Stimulated activated CD4-positive, alpha-beta T cell treated with anti-CD3 and anti-CD28 coated beads, Interleukin-4, amount 100 ng/mL, for 4 hours (primary cell): ENCODE results near the gene VPS45.
"Not testable (repeated sequence)": the region's sequence is repeated elsewhere in the genome, so short reads cannot be mapped to it uniquely, and the experiment has no call there.

Source experiments
- DNase-seq, 2 experiments: peaks; one replicate each; pipeline ENCODE4 v3.0.0-alpha.2; 2020

Gene VPS45

DNA sequence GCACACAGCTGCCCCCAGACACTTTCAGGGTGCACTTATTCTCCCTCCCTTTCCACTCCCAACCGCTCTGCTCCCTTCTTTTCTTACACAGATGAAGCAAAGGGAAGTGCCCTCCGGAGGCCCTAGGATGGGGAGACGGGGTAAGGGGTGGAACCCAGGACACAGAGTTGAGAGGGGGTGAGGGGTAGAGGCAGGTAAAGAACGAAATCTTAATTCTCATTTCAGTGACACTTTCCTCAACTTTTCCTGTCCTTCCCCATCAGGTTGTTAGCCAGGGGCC, 94.9 kb downstream of the VPS45 start:
- no peak for DNase-seq

DNA sequence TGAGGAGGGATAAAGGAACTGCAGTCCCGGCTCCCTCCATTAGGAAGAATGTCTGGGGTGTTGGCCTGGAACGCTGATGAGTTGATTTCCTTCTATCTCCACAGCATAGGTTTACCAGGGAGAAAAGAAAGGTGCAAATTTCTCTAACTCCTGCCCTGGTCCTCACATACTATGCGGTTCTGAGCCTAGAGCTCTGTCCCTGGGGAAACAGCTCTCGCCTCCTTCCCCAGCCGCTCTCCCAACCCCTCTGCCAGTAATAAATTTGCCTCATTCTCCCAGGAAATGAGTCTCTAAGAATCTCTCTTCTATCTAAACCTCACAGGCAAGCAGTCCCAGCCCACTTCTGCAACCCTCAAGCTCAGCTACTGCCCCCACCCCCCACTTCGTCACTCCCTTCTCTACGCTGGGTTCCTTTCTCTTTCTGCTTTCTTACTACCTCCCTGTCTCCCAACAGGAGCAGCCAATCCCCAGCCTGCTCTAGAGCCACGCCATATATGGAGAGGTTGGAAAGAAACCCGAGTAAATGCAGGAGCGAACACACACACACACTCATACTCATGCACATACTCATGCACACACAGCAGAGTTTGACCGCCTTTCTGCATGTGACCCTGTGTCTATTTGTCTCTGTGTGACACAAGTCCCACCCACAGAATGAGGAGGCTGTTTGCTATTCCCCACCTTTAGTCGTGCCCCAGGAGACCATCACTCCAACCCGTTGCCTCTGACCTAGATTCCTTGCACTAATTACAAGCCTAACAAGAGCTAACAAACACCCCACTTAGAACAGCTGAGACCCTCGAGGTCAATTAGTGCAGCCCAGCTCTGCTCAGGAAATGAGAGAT, 95.5 kb downstream of the VPS45 start:
- DNase-seq = no peak

DNA sequence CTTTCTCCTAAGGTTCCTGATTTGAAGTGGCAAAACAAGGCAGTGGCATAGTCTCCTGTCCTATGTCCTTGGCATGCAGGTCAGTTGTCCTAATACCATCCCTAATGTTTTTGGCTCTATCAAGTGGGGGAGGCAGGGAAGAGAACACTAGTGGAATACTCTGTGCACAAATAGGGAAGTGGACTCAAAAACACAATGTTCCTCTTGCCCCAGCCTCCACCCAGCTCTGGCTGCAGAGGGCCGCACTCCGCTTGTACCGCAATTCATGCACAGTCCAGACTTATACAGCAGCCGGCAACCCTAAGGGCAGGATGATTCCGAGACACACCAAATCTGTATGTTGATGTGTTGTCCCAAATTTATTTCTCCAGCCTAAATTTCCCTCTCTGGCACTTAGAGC, 96.6 kb downstream of the VPS45 start:
- DNase-seq = no peak

DNA sequence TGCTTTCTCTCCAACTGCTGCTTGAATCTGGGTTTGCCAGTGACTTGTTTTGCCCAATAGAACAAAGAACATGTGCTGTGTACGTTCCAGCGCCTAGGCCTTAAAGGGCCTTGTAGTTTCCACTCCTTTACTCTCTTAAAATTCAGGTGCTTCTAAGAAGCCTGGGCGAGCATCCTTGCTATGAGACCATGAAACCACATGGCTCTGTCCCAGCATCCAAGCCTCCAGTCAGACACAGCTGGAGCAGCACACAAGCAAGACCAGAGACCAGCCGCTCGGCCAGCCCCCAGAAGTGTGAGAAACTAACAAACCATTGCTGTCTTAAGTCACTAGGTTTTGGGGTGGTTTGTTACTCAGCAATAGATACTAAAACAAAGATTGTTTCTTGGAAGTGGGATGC, 97.2 kb downstream of the VPS45 start:
- no peak for DNase-seq

DNA sequence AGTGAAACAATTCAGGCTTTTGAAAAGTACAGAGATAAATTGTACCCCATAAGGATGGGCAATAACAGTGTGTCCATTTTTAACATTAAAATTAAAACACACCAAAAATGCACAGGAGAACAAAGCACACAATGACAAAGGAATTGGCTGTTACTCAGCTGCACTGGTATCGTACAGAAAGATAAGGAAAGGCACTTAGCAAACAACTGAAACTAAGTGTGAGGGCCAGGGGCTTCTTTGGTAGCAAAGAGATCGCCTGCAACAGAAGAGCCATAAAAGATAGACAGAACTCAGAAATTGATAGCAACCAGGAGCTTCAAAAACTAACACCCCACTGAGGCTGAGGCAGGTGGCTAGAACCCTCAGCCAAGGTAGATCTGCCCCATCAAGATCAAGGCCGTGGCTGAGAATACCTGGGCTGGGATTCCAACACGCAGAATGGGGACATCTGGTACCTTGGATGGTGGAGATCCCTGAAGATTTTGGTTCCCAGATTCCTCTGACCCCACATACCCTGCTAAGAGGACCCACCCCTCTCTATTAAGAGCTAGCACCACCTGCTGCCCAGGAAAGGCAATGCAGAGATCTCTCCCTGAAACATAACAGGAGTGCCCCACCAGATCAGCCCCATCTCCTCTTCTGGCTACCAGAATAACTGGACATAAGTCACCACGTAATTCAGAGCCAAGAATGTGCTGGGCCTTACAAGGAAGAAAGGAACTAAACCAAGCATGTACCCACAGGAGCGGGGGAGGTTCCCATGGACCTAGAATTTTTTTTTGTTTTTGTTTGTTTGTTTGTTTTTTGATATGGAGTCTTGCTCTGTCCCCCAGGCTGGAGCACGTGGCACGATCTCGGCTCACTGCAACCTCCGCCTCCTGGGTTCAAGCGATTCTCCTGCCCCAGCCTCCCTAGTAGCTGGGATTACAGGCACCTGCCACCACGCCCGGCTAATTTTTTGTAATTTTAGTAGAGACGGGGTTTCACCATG, 98.3 kb downstream of the VPS45 start:
- peak; percentile 41 to 48 for DNase-seq

DNA sequence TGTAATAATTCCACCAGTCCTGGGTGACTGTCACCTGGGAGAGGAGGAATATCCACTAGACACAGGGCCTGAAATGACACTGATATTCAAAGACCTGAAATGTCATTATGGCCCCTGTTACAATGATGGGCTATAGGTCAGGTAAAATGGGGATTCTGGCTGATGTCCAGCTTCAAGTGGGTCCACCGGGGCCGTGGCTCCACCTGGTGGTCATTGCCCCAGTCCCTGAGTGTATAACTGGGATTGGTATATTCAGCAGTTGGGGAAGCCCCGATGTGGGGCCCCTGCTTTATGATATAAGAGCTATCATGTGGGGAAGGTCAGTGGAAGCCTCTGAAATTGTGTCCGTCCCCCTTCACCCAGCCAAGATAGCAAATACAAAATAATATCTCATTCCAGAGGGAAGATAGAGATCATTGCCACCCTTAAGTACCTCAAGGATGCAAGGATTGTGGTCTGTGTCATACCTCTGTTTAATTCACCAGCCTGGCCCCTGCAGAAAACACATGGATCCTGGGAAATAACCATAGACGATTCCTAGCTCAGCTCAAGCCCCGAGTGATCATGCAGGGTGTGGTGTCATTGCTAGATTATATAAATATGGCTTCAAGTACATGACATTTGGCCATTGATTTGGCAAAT, 101.5 kb downstream of the VPS45 start:
- DNase-seq = peak; percentile 34 to 43

DNA sequence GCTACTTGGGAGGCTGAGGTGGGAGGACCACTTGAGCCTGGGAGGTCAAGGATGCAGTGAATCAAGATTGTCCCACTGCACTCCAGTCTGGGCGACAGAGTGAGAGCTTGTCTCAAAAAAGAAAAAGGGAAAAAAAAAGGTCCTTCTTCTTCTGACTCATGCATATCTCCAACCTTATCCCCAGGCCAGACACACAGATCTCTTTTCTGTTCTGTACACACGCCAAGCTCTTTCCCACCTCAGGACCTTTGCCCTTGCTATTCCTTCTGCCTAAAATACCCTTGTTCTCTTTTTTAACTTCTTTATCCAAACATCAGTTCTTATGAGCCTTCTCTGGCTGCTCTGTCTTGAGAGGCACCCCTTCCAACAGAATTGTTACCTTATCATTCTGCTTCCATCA, 104.2 kb downstream of the VPS45 start:
- DNase-seq = no peak

DNA sequence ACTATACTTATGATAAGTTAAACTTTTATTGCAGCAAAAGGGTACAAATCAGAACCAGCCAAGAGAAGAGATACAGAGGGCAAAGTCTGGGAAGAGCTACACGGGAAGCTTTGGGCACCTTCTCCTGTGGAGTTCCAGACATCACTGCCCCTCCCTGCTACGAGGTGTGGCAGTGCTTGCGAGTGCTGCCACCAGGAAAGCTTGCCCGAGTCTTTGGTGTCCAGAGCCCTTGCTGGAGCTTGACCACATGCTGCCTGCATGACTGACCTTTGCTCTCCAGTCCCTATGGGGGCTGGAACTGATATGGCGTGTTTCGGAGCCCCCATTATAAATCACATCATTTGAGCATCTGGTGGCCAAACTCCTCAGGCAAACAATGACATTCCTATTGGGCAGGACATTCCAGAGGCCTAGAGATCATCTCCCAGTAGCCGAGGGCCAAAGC, 105.6 kb downstream of the VPS45 start:
- DNase-seq = no peak

DNA sequence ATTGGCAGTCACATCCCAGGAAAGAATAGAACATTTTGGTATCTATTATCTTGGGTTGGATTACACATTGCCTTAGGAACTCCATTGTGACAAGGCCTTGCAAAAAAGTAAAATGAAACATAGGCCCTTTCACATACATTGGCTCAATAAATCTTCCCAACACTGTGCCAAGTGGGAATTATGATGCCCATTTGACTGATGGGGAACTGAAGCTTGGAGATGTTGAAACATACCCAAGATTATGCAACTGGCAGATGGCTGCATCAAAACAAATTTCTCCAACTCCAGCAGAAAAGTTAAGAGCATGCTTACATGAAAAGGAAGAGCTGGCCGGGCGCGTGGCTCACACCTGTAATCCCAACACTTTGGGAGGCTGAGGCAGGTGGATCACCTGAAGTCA, 109.0 kb downstream of the VPS45 start:
- no peak for DNase-seq

DNA sequence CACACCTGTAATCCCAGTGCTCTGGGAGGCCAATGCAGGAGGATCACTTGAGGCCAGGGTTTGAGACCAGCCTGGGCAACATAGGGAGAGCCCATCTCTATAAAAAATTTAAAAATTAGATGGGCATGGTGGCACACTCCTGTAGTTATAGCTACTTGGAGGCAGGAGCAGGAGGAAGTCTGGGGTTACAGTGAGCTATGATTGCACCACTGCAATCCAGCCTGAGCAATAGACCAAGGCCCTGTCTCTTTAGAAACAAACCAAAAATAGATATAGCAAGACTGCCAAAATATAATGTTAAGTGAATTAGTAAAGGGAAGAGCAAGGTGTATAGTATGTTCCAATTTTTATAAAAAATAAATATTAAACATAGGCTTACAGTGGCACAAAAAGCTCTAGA, 111.0 kb downstream of the VPS45 start:
- no peak for DNase-seq

DNA sequence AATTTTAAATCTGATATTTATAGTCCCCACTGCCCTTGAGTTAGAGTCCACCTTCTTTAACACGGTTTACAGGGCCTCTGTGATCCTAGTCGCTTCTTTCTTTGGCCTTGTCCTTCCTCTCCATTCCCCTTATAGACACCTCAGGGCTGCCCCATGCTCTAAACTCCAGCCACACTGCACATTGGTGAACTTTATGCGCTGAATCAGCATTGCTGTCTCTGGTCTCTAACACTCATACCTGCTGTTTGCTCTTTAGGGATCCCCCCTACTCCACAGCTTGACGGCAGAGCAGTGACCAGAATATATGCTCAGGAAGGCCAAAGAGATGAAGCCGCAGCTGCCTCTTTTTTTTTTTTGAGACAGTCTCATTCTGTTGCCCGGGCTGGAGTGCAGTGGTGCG, 112.3 kb downstream of the VPS45 start:
- no peak for DNase-seq

DNA sequence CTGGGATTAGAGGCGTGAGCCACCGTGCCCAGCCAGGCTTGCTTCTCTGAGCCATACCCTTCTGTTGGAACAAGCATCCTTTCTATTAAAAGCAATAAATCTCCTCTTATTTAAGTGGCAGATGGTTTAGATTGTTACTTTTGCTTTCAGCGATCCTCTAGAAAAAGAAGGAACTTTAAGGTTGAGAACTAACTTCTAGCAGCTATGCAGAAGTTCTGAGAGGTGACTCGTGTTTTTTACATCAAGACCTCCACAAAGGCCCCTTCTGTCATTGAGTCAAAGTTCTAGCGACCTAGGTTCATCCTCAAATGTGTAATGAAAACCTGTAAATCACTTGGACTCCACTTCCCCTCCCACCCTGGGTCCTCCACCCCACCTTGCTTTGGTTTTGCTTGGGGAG, 112.9 kb downstream of the VPS45 start:
- no peak for DNase-seq

DNA sequence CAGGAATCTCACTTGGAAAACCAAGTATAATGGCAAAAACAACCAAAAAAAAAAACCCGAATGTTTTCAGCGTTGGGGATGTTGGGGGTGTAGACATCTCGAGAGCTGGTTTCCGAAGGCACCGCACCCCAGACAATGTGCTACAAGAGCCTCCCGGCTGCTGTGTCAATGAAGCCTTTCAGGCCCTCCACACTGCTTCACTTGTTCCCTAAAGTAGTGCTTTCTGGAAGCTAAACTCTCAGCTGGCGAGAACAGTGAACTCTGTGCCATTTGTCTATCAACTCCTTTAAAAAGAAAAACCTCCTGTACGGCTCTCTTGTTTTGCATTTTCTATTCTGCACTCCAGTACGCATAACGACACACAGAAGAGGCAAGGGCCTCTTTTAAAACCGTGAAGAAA, 114.7 kb downstream of the VPS45 start:
- no peak for DNase-seq

DNA sequence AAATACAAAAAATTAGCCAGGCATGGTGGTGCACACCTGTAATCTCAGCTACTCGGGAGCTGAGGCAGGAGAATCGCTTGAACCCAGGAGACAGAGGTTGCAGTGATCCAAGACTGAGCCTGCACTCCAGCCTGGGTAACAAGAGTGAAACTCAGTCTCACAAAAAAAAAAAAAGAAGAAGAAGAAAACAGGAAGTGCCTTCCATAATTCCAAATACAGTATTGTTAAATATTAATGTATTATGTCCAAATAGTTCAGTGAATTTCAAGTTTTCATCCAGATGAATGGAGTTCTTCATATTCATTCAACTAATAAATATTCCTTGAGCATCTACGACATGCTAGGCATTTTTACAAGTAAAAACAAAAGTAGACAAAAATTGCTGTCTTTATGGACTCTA, 115.5 kb downstream of the VPS45 start:
- DNase-seq = no peak

DNA sequence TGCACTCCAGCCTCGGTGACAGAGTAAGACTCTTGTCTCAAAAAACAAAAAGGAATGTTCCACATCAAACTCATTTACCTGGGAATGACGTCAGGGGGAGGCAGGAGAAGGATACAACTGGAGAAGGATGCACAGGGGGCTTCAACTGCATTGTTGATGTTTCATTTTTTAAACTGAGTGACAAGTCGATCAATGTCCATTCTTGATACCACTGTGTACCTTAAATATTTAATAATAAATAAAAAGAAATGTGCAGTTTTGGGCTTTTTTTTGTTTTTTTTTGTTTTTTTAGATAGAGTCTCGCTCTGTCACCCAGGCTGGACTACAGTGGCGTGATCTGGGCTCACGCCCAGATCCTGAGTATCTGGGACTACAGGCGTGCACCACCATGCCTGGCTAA, 117.9 kb downstream of the VPS45 start:
- DNase-seq = no peak

DNA sequence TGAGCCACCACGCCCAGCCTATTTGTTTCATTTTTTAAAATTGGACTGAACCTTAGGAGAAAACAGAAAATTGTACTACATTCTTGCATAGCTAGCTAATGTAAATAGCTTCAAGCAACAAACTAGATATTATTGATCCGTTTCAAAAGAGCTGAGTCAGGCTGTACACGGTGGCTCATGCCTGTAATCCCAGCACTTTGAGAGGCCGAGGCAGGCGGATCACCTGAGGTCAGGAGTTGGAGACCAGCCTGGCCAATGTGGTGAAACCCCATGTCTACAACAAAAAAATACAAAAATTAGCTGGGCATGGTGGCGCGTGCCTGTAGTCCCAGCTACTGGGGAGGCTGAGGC, 118.8 kb downstream of the VPS45 start:
- DNase-seq = not testable (repeated sequence)

DNA sequence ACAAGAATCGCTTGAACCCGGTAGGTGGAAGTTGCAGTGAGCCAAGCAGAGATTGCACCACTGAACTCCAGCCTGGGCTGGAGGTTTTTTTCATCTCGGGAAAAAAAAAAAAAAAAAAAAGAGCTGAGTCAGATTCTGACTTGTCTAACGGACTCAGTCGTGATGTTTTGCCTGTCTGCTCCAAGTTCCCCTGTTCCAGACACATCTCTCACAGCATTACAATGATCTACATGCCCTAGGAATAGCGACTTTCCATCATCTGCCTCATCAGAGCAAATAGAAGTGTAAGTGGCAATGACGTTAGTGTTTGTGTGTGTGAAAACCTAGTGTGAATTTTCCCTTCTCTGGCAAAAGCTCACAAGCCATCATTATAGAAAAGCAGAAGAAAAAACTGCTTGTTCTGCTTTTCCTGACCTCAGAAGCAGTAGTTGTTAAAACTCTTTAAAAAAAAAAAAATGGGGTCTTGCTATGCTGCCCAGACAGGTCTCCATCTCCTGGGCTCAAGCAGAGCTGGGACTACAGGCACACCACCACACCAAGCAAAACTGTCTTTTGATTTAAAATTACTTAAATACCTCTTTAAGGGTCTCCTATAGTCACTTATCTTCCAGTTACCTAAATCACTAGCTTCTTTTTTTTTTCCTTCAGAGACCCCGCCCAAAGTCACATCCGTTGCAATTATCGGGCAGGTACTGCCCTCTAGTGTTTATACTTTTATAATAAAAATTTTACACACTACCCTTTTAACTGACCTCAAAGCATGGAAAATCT, 119.4 kb downstream of the VPS45 start:
- DNase-seq = no peak

DNA sequence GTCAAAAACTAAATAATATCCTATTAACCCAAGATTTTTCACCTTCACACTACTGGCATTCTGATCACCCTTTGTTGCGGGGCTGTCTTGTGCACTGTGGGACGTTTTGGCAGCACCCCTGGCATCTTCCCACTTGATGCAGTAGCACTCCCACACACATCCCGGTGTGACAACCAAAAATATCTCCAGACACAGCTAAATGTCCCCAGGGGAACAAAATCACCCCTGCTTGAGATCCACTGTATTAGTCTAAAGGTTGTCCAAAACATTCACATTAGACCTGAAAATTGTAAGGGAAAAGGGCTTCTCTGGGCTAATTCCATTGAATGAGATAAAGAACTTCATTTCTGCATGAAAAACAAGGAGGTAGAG, 120.0 kb downstream of the VPS45 start:
- no peak for DNase-seq

DNA sequence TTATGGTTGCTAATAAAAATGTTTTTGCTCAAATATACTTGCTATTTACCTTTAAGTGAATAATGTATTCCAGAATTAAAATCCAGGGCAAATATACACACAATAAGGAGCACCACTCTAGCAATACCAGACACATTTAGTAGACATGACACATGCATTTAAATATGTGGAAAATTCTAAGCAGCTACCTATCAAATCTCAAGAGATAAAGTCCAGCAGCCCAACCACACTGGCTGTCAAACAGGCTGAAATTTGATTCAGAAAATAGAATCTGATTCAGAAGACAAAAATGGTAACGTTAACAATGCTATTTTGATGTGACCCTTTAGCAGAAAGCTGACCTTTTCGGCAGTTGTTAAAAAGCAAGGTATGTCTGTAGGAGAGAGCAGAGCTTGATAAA, 124.4 kb downstream of the VPS45 start:
- DNase-seq = no peak

DNA sequence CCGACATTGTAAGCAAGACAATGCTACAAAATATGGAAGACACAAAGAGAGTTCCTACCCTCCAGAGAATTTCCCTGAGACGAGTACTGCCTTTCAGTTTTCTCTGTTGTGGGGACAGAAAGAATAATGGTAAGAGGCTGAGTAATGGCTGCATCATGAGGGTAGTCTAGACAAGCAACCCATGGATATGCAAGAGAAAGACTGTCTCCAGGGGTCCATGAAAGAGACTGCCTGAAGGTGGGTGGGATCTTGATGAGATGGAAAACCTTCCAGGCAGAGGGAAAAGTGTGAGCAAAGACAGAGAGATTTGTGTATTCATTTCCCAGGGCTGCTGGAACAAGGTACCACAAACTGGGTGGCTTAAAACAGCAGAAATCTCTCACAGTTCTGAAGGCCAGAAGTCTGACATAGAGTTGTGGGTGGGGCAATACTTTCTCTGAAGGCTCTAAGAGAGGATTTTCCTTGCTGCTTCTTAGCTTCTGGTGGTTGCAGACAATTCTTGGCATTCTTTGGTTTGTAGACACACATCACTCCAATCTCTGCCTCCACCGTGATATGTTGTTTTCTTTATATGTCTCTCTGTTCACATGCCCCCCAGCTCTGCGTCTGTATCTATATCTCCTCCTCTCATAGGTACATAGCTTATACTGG, 126.9 kb downstream of the VPS45 start:
- DNase-seq = no peak
